GM21786 (cell line): ENCODE data around the gene CSNK1A1.
"Not testable (repeated sequence)": the region's sequence is repeated elsewhere in the genome, so short reads cannot be mapped to it uniquely, and the experiment has no call there.

Experiments
- ATAC-seq: cut with Tn5 transposase; IDR thresholded peaks from one replicate; pipeline ENCODE4 v1.9.1; 2021; ENCODE audit not compliant: unreplicated experiment

CSNK1A1 gene

GRCh38 chr5:149535787-149536186 lies 15.5 kb downstream of the CSNK1A1 start:
- not testable (repeated sequence) for ATAC-seq

GRCh38 chr5:149532413-149532812 lies 18.8 kb downstream of the CSNK1A1 start:
- ATAC-seq, result no peak

- ATAC-seq, result no peak
These were observed 21.8 kb downstream of the CSNK1A1 start for GRCh38 chr5:149529463-149529862.

GRCh38 chr5:149528281-149529060 lies 22.8 kb downstream of the CSNK1A1 start:
- no peak for ATAC-seq

- no peak for ATAC-seq
These were observed 24.2 kb downstream of the CSNK1A1 start for GRCh38 chr5:149526845-149527590.

GRCh38 chr5:149521739-149522685 lies 29.2 kb downstream of the CSNK1A1 start:
- ATAC-seq, result no peak

GRCh38 chr5:149519601-149520000 lies 31.6 kb downstream of the CSNK1A1 start:
- no peak for ATAC-seq

GRCh38 chr5:149518620-149519019 lies 32.6 kb downstream of the CSNK1A1 start:
- no peak for ATAC-seq

- ATAC-seq, result no peak
These were observed 33.6 kb downstream of the CSNK1A1 start for GRCh38 chr5:149517461-149518122.

GRCh38 chr5:149514512-149514911 lies 36.7 kb downstream of the CSNK1A1 start:
- no peak for ATAC-seq

- not testable (repeated sequence) for ATAC-seq
These were observed 37.8 kb downstream of the CSNK1A1 start for GRCh38 chr5:149513372-149513947.

- no peak for ATAC-seq
These were observed 41.1 kb downstream of the CSNK1A1 start for GRCh38 chr5:149510136-149510535.

- ATAC-seq, result no peak
These were observed 46.6 kb downstream of the CSNK1A1 start for GRCh38 chr5:149504677-149505076.

GRCh38 chr5:149503006-149503405 lies 48.2 kb downstream of the CSNK1A1 start:
- ATAC-seq, result no peak

GRCh38 chr5:149500922-149501582 lies 50.2 kb downstream of the CSNK1A1 start:
- ATAC-seq, result no peak

- no peak for ATAC-seq
These were observed 52.4 kb downstream of the CSNK1A1 start for GRCh38 chr5:149498724-149499336.

- ATAC-seq, result no peak
These were observed 53.9 kb downstream of the CSNK1A1 start for GRCh38 chr5:149497357-149497756.

- no peak for ATAC-seq
These were observed 54.3 kb downstream of the CSNK1A1 start for GRCh38 chr5:149496917-149497316.

- no peak for ATAC-seq
These were observed 55.1 kb downstream of the CSNK1A1 start for GRCh38 chr5:149496166-149496565.
